Astrocyte of the spinal cord (primary cell): ENCODE results near the gene ADAMTS7.

Experiments
- DNase-seq: peaks from one replicate; pipeline ENCODE4 v3.0.0; 2011; ENCODE audit warnings: low read depth, low spot score
- H3K4me3 ChIP-seq: 2 replicates; pipeline ENCODE4 v1.5.1; 2011; ENCODE audit warnings: low read depth, mild to moderate bottlenecking, low read length, moderate library complexity
- in situ Hi-C: cut with HindIII; loops from 2 replicates; pipeline ENCODE4 v1.10.0; 2017; ENCODE audit warnings: low sequenced_read_pairs
- TF ChIP-seq, protein P1 (sequence below): IDR thresholded peaks from 2 replicates; pipeline ENCODE4 v1.5.1; 2012; ENCODE audit warnings: low read depth, mild to moderate bottlenecking, low read length, inconsistent platforms

ADAMTS7 gene

DNA sequence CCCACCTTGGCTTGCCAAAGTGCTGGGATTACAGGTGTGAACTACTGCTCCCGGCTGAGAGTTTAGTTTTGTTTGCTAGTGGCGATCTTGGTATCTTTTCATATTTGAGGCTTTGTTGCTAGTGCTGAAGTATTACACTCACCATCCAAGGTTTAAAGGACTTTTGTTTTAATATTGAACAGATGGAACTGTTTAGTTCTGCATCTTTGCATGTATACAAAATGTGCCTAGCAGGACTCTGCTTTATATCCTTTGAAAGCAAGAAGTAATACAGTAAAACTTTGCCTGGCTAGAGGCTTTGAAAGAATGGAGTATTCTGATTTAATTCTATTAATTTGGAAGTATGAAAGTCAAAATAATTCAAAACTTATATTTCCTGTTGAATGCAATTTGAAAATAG lies 92.4 kb downstream of the ADAMTS7 start:
- no peak for DNase-seq

DNA sequence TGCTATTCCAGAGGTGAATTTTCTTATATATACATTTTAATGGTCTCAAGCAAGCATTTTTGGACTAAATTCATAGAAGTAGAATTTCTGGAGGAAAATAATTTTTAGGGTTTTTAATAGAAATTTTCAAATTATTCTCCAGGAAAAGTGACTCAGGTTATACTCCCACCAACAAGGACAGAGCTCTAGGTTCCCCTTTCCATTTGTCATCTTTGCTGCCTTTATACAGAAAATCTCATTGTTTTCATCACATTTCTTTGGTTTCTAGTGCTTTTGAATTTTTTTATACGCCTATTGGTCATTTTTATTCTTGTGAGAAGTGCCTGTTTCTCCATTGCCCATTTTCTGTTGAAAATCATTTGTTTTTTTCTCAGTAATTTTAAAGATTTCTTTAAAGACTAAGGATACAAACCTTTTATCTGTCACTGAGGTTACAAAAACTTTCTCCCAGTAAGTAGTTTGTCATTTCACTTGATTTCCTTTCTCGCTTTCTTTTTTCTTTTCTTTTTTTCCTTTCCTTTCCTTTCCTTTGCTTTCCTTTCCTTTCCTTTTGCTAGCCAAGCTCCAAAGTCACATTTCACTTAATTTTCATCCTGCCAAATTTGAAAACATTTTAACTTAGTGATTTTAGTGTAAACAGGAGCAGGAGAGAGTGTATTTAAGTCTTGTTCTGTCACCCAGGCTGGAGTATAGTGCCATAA lies 93.2 kb downstream of the ADAMTS7 start:
- DNase-seq = no peak
- H3K4me3 ChIP-seq = no peak overlapping the region
- TF ChIP-seq, protein P1, sequence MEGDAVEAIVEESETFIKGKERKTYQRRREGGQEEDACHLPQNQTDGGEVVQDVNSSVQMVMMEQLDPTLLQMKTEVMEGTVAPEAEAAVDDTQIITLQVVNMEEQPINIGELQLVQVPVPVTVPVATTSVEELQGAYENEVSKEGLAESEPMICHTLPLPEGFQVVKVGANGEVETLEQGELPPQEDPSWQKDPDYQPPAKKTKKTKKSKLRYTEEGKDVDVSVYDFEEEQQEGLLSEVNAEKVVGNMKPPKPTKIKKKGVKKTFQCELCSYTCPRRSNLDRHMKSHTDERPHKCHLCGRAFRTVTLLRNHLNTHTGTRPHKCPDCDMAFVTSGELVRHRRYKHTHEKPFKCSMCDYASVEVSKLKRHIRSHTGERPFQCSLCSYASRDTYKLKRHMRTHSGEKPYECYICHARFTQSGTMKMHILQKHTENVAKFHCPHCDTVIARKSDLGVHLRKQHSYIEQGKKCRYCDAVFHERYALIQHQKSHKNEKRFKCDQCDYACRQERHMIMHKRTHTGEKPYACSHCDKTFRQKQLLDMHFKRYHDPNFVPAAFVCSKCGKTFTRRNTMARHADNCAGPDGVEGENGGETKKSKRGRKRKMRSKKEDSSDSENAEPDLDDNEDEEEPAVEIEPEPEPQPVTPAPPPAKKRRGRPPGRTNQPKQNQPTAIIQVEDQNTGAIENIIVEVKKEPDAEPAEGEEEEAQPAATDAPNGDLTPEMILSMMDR = no peak
- in situ Hi-C loops = no loop called here

More for the DNA sequence above, 92.4 kb downstream of the ADAMTS7 start:
- in situ Hi-C loops = no loop called here
- no peak overlapping the region for H3K4me3 ChIP-seq
- TF ChIP-seq, protein P1 = no peak

DNA sequence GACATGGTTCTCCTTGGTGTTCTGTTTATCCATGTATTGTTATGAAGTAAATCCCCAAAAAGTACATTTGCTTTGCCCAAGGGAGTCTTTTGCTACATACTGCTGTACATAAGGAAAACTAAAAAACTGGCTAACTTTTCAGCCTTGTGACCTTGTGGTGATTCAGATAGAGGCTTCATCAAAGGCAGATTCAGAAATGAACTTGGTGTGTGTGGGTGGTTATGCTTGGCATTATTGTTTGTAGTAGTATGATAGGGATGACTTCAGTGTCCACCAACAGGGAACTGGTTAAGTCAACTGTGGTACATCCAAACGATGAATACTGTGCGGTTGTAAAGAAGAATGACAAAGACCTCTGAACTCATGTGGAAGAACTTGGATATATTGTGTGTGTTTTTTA lies 94.6 kb downstream of the ADAMTS7 start:
- in situ Hi-C loops = no loop called here
- TF ChIP-seq, protein P1 = no peak
- no peak overlapping the region for H3K4me3 ChIP-seq
- DNase-seq = no peak

DNA sequence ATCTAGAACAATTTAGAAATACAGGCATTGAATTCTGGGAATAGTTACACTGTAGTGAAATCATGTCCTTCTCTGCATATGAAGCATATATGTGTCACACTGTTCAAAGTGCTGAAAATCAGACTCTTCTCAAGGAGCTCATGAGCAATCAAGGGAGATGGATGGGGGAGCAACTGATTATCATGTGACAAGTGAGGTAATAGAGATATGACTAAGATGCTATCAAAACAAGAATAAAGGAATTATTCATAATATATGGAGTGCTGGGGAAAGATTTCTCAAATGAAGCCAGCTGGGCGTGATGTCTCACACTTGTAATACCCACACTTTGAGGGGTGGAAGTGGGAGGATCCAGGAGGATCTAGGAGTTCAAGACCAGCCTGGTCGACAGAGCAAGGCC lies 95.3 kb downstream of the ADAMTS7 start:
- TF ChIP-seq, protein P1 = no peak
- peak; percentile 58 for DNase-seq
- H3K4me3 ChIP-seq = no peak overlapping the region
- in situ Hi-C loops = no loop called here

DNA sequence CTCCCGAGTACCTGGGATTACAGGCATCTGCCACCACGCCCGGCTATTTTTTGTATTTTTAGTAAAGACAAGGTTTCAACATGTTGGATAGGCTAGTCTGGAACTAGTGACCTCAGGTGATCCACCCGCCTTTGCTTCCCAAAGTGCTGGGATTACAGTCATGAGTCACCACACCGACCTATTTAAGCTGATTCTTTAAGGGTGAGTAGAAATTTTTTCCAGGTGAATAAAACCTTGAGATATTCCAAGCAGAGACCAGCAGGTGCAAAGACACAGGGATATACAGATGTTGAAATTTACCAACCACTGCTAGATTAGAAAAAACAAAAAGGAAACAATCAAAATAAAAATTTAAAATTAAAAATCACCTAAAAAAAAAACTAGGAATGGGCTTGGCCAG lies 95.8 kb downstream of the ADAMTS7 start:
- in situ Hi-C loops = no loop called here
- TF ChIP-seq, protein P1 = no peak
- no peak overlapping the region for H3K4me3 ChIP-seq
- no peak for DNase-seq

DNA sequence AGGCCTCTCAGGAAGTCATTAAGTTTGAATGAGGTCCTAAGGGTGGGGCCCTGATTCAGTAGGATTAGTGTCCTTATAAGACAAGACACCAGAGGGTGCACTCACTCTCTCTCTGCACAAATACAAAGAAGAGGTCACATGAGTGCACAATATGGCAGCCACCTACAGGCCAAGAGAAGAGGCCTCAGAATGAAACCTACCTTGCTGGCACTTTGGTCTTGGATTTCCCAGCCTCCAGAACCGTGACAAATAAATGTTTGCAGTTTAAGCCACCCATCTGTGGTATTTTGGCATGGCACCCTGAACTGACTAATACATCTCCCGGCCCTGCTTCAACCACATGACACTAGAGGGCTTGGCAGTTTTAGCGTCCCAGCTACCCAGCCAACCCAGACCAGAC lies 96.4 kb downstream of the ADAMTS7 start:
- no peak overlapping the region for H3K4me3 ChIP-seq
- TF ChIP-seq, protein P1 = no peak
- no peak for DNase-seq
- in situ Hi-C loops = no loop called here
